ENCODE data around the gene SLC17A1. TPM values are rescaled to one million over a fixed set of nuclear protein-coding genes. Genes with fewer than 3 reads are reported as not detected.

SLC17A1 gene
- total RNA-seq, 1 experiment from 2014 or later: not detected

GRCh38 chr6:25872814-25873213 lies 41.0 kb upstream of the SLC17A1 start:
- Mint-ChIP-seq H3K36me3 (no peaks in the 10 kb centered on the region), H3K9me3 (no peaks in the 10 kb centered on the region), H3K27me3 (ENCODE audit: low read depth) (peaks cover 5% of the 10 kb centered on the region), H3K4me3 (no peak overlapping the region), H3K4me1 (no peaks in the 10 kb centered on the region), H3K27ac (no peak overlapping the region)
- ChIA-PET CTCF (interaction anchor here (2.8 kb wide), 1 partner anchor 9 kb away, joined by 9 read pairs; no protein-coding TSS in a partner anchor), POLR2A (no interaction called here)
- no peak for ATAC-seq
- TF ChIP-seq NFATC4 (CRISPR knock-in tag; IDR thresholded peaks at IDR 0.05) (no peak), ZNF138 (CRISPR knock-in tag; conservative IDR thresholded peaks at IDR 0.05) (no peak), TCF7 (CRISPR knock-in tag; IDR thresholded peaks at IDR 0.05; ENCODE audit: low read depth) (no peak), JUN (CRISPR knock-in tag; IDR thresholded peaks at IDR 0.05) (no peak), CREB1 (CRISPR knock-in tag; IDR thresholded peaks at IDR 0.05) (no peak), GTF2I (CRISPR knock-in tag; conservative IDR thresholded peaks at IDR 0.05) (no peak), NFE2L1 (CRISPR knock-in tag; IDR thresholded peaks at IDR 0.05) (no peak), ZNF232 (CRISPR knock-in tag; IDR thresholded peaks at IDR 0.05) (no peak), OVOL2 (CRISPR knock-in tag; IDR thresholded peaks at IDR 0.05; ENCODE audit: borderline replicate concordance) (no peak), ZNF416 (CRISPR knock-in tag; IDR thresholded peaks at IDR 0.05) (no peak), PREB (CRISPR knock-in tag; IDR thresholded peaks at IDR 0.05; ENCODE audit: borderline replicate concordance) (no peak), NFYB (CRISPR knock-in tag; conservative IDR thresholded peaks at IDR 0.05; ENCODE audit: low read depth) (no peak)
- no peak for DNase-seq (ENCODE audit: low spot score)

DNA sequence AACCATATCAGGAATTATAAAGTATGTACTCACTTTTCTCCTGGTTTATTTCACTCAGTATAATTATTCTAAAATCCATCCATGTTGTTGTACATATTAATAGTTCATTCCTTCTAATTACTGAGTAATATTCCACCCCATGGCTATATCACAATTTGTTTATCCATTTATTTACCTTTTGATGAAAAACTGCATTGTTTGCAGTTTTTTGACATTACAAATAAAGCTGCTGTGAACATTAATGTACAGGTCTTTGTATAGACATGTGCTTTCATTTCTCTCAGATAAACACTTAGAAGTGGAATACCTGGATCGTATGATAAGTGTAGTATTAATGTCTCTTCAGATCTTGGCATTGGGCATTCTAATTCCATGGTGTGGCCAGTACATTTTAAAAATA lies 38.0 kb upstream of the SLC17A1 start:
- DNase-seq (ENCODE audit: low spot score): no peak
- H3K9me3 Mint-ChIP-seq: no peaks in the 10 kb centered on the region
- H3K4me1 Mint-ChIP-seq: no peaks in the 10 kb centered on the region
- no peak for ATAC-seq
- ChIA-PET POLR2A (no interaction called here), CTCF (no interaction called here)
- H3K27ac Mint-ChIP-seq: no peak overlapping the region
- H3K36me3 Mint-ChIP-seq: no peaks in the 10 kb centered on the region
- H3K4me3 Mint-ChIP-seq: no peak overlapping the region
- H3K27me3 Mint-ChIP-seq (ENCODE audit: low read depth): peaks cover 5% of the 10 kb centered on the region
- TF ChIP-seq, protein P1, sequence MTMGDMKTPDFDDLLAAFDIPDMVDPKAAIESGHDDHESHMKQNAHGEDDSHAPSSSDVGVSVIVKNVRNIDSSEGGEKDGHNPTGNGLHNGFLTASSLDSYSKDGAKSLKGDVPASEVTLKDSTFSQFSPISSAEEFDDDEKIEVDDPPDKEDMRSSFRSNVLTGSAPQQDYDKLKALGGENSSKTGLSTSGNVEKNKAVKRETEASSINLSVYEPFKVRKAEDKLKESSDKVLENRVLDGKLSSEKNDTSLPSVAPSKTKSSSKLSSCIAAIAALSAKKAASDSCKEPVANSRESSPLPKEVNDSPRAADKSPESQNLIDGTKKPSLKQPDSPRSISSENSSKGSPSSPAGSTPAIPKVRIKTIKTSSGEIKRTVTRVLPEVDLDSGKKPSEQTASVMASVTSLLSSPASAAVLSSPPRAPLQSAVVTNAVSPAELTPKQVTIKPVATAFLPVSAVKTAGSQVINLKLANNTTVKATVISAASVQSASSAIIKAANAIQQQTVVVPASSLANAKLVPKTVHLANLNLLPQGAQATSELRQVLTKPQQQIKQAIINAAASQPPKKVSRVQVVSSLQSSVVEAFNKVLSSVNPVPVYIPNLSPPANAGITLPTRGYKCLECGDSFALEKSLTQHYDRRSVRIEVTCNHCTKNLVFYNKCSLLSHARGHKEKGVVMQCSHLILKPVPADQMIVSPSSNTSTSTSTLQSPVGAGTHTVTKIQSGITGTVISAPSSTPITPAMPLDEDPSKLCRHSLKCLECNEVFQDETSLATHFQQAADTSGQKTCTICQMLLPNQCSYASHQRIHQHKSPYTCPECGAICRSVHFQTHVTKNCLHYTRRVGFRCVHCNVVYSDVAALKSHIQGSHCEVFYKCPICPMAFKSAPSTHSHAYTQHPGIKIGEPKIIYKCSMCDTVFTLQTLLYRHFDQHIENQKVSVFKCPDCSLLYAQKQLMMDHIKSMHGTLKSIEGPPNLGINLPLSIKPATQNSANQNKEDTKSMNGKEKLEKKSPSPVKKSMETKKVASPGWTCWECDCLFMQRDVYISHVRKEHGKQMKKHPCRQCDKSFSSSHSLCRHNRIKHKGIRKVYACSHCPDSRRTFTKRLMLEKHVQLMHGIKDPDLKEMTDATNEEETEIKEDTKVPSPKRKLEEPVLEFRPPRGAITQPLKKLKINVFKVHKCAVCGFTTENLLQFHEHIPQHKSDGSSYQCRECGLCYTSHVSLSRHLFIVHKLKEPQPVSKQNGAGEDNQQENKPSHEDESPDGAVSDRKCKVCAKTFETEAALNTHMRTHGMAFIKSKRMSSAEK (CRISPR knock-in tag; IDR thresholded peaks at IDR 0.05; ENCODE audit: borderline replicate concordance): no peak
- TF ChIP-seq FOXP4 (CRISPR knock-in tag; IDR thresholded peaks at IDR 0.05) (no peak), AFF4 (CRISPR knock-in tag; IDR thresholded peaks at IDR 0.05; ENCODE audit: borderline replicate concordance) (no peak), ELF4 (CRISPR knock-in tag; IDR thresholded peaks at IDR 0.05; ENCODE audit: low read depth) (no peak), TP53 (CRISPR knock-in tag; IDR thresholded peaks at IDR 0.05) (no peak), ZNF416 (CRISPR knock-in tag; IDR thresholded peaks at IDR 0.05) (no peak), FOXK1 (CRISPR knock-in tag; IDR thresholded peaks at IDR 0.05) (no peak), ATF2 (CRISPR knock-in tag; IDR thresholded peaks at IDR 0.05; ENCODE audit: borderline replicate concordance, low read depth) (no peak), OVOL2 (CRISPR knock-in tag; IDR thresholded peaks at IDR 0.05; ENCODE audit: borderline replicate concordance) (no peak), ZNF121 (CRISPR knock-in tag; IDR thresholded peaks at IDR 0.05) (no peak), CREM (CRISPR knock-in tag; IDR thresholded peaks at IDR 0.05) (no peak), SP1 (CRISPR knock-in tag; conservative IDR thresholded peaks at IDR 0.05) (no peak), TEAD1 (CRISPR knock-in tag; IDR thresholded peaks at IDR 0.05) (no peak), NFYB (CRISPR knock-in tag; conservative IDR thresholded peaks at IDR 0.05; ENCODE audit: low read depth) (no peak)
- TF ChIP-seq, protein P2, sequence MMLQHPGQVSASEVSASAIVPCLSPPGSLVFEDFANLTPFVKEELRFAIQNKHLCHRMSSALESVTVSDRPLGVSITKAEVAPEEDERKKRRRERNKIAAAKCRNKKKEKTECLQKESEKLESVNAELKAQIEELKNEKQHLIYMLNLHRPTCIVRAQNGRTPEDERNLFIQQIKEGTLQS (CRISPR knock-in tag; conservative IDR thresholded peaks at IDR 0.05): no peak
